ENCODE measurements around the gene PDSS2. TPM values are rescaled to one million over a fixed set of nuclear protein-coding genes. Genes with fewer than 3 reads are reported as not detected.

Gene PDSS2
- total and polyA plus RNA-seq, 2 of the 4 experiments (the other 2 are of a cell fraction): 8.6 to 9.2 TPM

DNA sequence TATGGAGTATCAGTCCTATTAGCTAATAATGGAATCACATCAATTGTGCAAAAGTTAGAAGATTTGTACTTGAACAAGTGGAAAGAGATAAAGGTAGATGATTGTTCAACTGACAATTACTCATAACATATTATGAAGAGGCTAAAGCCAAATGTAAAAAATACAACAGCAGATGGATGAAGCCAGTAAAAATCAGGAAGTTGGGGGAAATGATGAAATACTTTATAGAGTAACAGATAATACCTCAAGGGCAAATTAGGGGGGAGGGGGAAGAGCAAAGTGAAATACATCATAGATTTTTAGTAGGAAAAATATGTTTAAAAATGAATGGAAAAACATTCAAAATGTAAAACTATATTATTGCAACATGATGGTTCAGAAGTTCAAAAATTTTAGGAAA lies 114.0 kb downstream of the PDSS2 start:
- TF ChIP-seq, protein P1, sequence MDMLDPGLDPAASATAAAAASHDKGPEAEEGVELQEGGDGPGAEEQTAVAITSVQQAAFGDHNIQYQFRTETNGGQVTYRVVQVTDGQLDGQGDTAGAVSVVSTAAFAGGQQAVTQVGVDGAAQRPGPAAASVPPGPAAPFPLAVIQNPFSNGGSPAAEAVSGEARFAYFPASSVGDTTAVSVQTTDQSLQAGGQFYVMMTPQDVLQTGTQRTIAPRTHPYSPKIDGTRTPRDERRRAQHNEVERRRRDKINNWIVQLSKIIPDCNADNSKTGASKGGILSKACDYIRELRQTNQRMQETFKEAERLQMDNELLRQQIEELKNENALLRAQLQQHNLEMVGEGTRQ (IDR thresholded peaks at IDR 0.05; ENCODE audit: low read depth, low read length): no peak
- TF ChIP-seq SMC3 (IDR thresholded peaks at IDR 0.05; ENCODE audit: low read depth, low read length): no peak
- no peak for TF ChIP-seq BHLHE40 (IDR thresholded peaks at IDR 0.05; ENCODE audit: low read depth, low read length)
- TF ChIP-seq CHD1 (IDR thresholded peaks at IDR 0.05; ENCODE audit: low read depth, low read length): no peak
- no peak for TF ChIP-seq CEBPB (IDR thresholded peaks at IDR 0.05; ENCODE audit: low read depth, low read length)
- TF ChIP-seq MXI1 (IDR thresholded peaks at IDR 0.05; ENCODE audit: borderline replicate concordance, low read depth, low read length): no peak
- TF ChIP-seq RCOR1 (IDR thresholded peaks at IDR 0.05; ENCODE audit: insufficient replicate concordance, low read length): no peak
- TF ChIP-seq NFE2L2 (IDR thresholded peaks at IDR 0.05; ENCODE audit: low read depth, low read length): no peak
- intact Hi-C loops (cut with micrococcal nuclease): no loop called here
- no TSS peak for BruUV-seq (replicated peaks)
- Histone ChIP-seq H3K56ac (ENCODE audit: extremely low read depth, insufficient read depth, low read length) (no peak overlapping the region), H2BK15ac (ENCODE audit: low read depth, low read length) (no peak overlapping the region), H2BK5ac (ENCODE audit: low read depth, low read length, poor library complexity, severe bottlenecking) (no peak overlapping the region), H2BK20ac (ENCODE audit: low read depth, low read length) (no peak overlapping the region), H3K9ac (ENCODE audit: low read depth, low read length) (no peak overlapping the region), H3K14ac (replicated peaks; ENCODE audit: low read depth, low read length) (no peak overlapping the region), H3K36me3 (ENCODE audit: control insufficient read depth, insufficient read depth, low read length) (no peaks in the 10 kb centered on the region), H4K8ac (ENCODE audit: low read depth in 2 of 2, low read length in 2 of 2) (no peak overlapping the region), H3K4me2 (ENCODE audit: low read depth, low read length) (no peak overlapping the region), H4K20me1 (ENCODE audit: insufficient read depth, low read length) (no peaks in the 10 kb centered on the region), H3K18ac (ENCODE audit: low read depth, low read length) (no peak overlapping the region), H3K4me1 (ENCODE audit: control insufficient read depth, insufficient read depth, low read length) (peaks cover 4% of the 10 kb centered on the region), H2BK120ac (ENCODE audit: low read depth, low read length) (no peak overlapping the region), H4K5ac (ENCODE audit: low read depth, low read length) (no peak overlapping the region), H2AK9ac (replicated peaks; ENCODE audit: low read depth, low read length, poor library complexity) (no peak overlapping the region), H3K23ac (ENCODE audit: low read depth, low read length) (no peak overlapping the region), H3K9me1 (ENCODE audit: insufficient read depth, low read length) (0 out of 2 replicates have a peak, but pooled peaks cover 3% of the 10 kb centered on the region), H3K4ac (ENCODE audit: low read depth, low read length) (no peak overlapping the region), H2AFZ (replicated peaks; ENCODE audit: low read length, poor library complexity) (no peak overlapping the region), H2AK5ac (ENCODE audit: low read depth, low read length) (no peak overlapping the region), H3K27ac (ENCODE audit: insufficient read depth, low read length) (no peak overlapping the region), H3K27me3 (ENCODE audit: control insufficient read depth, insufficient read depth, low read length) (no peaks in the 10 kb centered on the region), H3K79me1 (ENCODE audit: low read depth in 1 of 2, low read length in 2 of 2) (no peaks in the 10 kb centered on the region; a peak in 1 of 4 replicates), H4K91ac (ENCODE audit: insufficient read depth, low read depth, low read length) (no peak overlapping the region), H3K9me3 (ENCODE audit: control insufficient read depth, insufficient read depth, low read length) (no peaks in the 10 kb centered on the region), H3K4me3 (ENCODE audit: insufficient read depth, low read depth, low read length) (no peak overlapping the region)
- ChIA-PET POLR2A (ENCODE audit: unreplicated experiment) (no interaction called here), CTCF (no interaction called here)
- DNase-seq (no peak), ATAC-seq (ENCODE audit: low read depth) (no peak)
- dilution Hi-C loops (cut with HindIII; ENCODE audit: low sequenced_read_pairs, unreplicated experiment): no loop called here
- in situ Hi-C loops (cut with MboI; ENCODE audit: low sequenced_read_pairs): no loop called here

All from IMR-90 (cell line).